HepG2 (cell line): ENCODE results near the gene SFXN2. TPM values are rescaled to one million over a fixed set of nuclear protein-coding genes. Genes with fewer than 3 reads are reported as not detected.
A peak's percentile ranks its signal among the peaks of the same experiment; 100 is the strongest.

ENCODE experiments used
- ATF7 ChIP-seq, 2 experiments: fragments of 450-650 bp in 1 of 2; sonication (generic) in 1 of 2; formaldehyde crosslinking in 1 of 2; IDR thresholded peaks; 2 replicates each; pipeline versions ENCODE4 v1.4.0 to v1.6.1; 2016 to 2020; ENCODE audit warnings: antibody characterized with exemption in 1 of 2, mild to moderate bottlenecking in 1 of 2, missing genetic modification reagents in 1 of 2
- CEBPG ChIP-seq: IDR thresholded peaks from 2 replicates; pipeline ENCODE4 v1.6.1; 2016
- ETV5 ChIP-seq: IDR thresholded peaks from 2 replicates; pipeline ENCODE4 v1.6.1; 2018; ENCODE audit warnings: missing biosample characterization, missing genetic modification reagents, inconsistent platforms, borderline replicate concordance
- FOXK1 ChIP-seq: sonication (generic); formaldehyde crosslinking; IDR thresholded peaks from 2 replicates; pipeline ENCODE4 v1.4.0; 2020; ENCODE audit warnings: low read depth, missing genetic modification reagents, borderline replicate concordance
- FOXP1 ChIP-seq, 2 experiments: fragments of 450-650 bp in 1 of 2; IDR thresholded peaks; 2 replicates each; pipeline ENCODE4 v1.6.1; 2017 to 2018; ENCODE audit warnings: antibody characterized with exemption in 1 of 2
- GABPB1 ChIP-seq: IDR thresholded peaks from 2 replicates; pipeline ENCODE4 v1.6.1; 2016; ENCODE audit warnings: mild to moderate bottlenecking, missing genetic modification reagents, moderate library complexity, missing compliant biosample characterization
- HIVEP1 ChIP-seq: sonication (generic); formaldehyde crosslinking; IDR thresholded peaks from 2 replicates; pipeline ENCODE4 v1.4.0; 2020; ENCODE audit warnings: mild to moderate bottlenecking, missing genetic modification reagents
- MEF2D ChIP-seq: sonication (generic); formaldehyde crosslinking; IDR thresholded peaks from 2 replicates; pipeline ENCODE4 v1.5.1; 2020; ENCODE audit warnings: mild to moderate bottlenecking, missing genetic modification reagents
- NCOR1 ChIP-seq: fragments of 200-600 bp; sonication (generic); IDR thresholded peaks from 2 replicates; pipeline ENCODE4 v1.7.0; 2017; ENCODE audit warnings: antibody characterized with exemption, low read length, borderline replicate concordance
- PITX1 ChIP-seq: sonication (generic); formaldehyde crosslinking; IDR thresholded peaks from 2 replicates; pipeline ENCODE4 v1.5.1; 2020; ENCODE audit warnings: mild to moderate bottlenecking, missing genetic modification reagents
- RXRB ChIP-seq: IDR thresholded peaks from 2 replicates; pipeline ENCODE4 v1.6.1; 2016; ENCODE audit warnings: borderline replicate concordance, missing genetic modification reagents, missing compliant biosample characterization
- SOX5 ChIP-seq: IDR thresholded peaks from 2 replicates; pipeline ENCODE4 v1.6.1; 2016; ENCODE audit warnings: borderline replicate concordance
- TBX2 ChIP-seq: sonication (generic); formaldehyde crosslinking; IDR thresholded peaks from 2 replicates; pipeline ENCODE4 v1.5.0; 2020; ENCODE audit warnings: missing genetic modification reagents, mild to moderate bottlenecking, borderline replicate concordance
- ZMYM3 ChIP-seq: sonication (generic); formaldehyde crosslinking; IDR thresholded peaks from 2 replicates; pipeline ENCODE4 v1.5.1; 2020; ENCODE audit warnings: mild to moderate bottlenecking, missing genetic modification reagents
- ZNF337 ChIP-seq: sonication (generic); formaldehyde crosslinking; IDR thresholded peaks from 2 replicates; pipeline ENCODE4 v1.5.1; 2020; ENCODE audit warnings: missing genetic modification reagents, low read depth, mild to moderate bottlenecking, borderline replicate concordance
- ZNF501 ChIP-seq: sonication (generic); formaldehyde crosslinking; IDR thresholded peaks from 2 replicates; pipeline ENCODE4 v1.5.1; 2020; ENCODE audit warnings: mild to moderate bottlenecking, moderate library complexity, missing genetic modification reagents
- ZNF567 ChIP-seq: sonication (generic); formaldehyde crosslinking; IDR thresholded peaks from 2 replicates; pipeline ENCODE4 v1.8.1; 2023; ENCODE audit warnings: mild to moderate bottlenecking, missing genetic modification reagents, borderline replicate concordance
- ZNF569 ChIP-seq: sonication (generic); formaldehyde crosslinking; IDR thresholded peaks from 2 replicates; pipeline ENCODE4 v1.5.0; 2020; ENCODE audit warnings: mild to moderate bottlenecking, missing genetic modification reagents, moderate library complexity, borderline replicate concordance
- ZNF614 ChIP-seq: IDR thresholded peaks from 2 replicates; pipeline ENCODE4 v1.6.1; 2018; ENCODE audit warnings: missing biosample characterization, missing genetic modification reagents, inconsistent platforms, borderline replicate concordance
- polyA plus RNA-seq, 8 experiments: library from polyadenylated mRNA; depleted of rRNA in 3 of 8; stranded (reverse) in 7 of 8; unstranded in 1 of 8; fragments of >200 nt; fragmentation: Illumina TruSeq in 4 of 8; extraction: Trizol in 4 of 8; gene quantifications; 2 replicates each; pipeline versions ENCODE4 v1.2.1 to v1.2.3, GENCODE V29; 2011 to 2016; ENCODE audit warnings: low read depth in 4 of 8, missing spikeins in 1 of 8, mixed read lengths in 1 of 8; ENCODE audit not compliant: insufficient read depth in 1 of 8
- total RNA-seq, 5 experiments: library from RNA; depleted of rRNA; stranded (reverse); fragments of >200 nt; fragmentation: Illumina TruSeq; extraction: Trizol; gene quantifications; 2 replicates each; pipeline ENCODE4 v1.2.3, GENCODE V29; 2016; ENCODE audit warnings: low read depth in 1 of 5
- TF ChIP-seq, protein P1 (sequence below): IDR thresholded peaks from 2 replicates; pipeline ENCODE4 v1.6.1; 2016; ENCODE audit warnings: control low read depth
- TF ChIP-seq, protein P2 (sequence below): sonication (generic); formaldehyde crosslinking; IDR thresholded peaks from 2 replicates; pipeline ENCODE4 v1.4.0; 2020; ENCODE audit warnings: missing genetic modification reagents
- TF ChIP-seq, protein P3 (sequence below): sonication (generic); formaldehyde crosslinking; IDR thresholded peaks from 2 replicates; pipeline ENCODE4 v1.8.1; 2023; ENCODE audit warnings: mild to moderate bottlenecking, missing genetic modification reagents
- TF ChIP-seq, protein P4 (sequence below): IDR thresholded peaks from 2 replicates; pipeline ENCODE4 v1.6.1; 2016; ENCODE audit warnings: missing compliant biosample characterization, missing genetic modification reagents, borderline replicate concordance

The SFXN2 gene
- total and polyA plus RNA-seq, 2 of the 13 experiments (the other 11 are each of a cell fraction or from before 2014, with no cell fraction given): 12.8 to 21.1 TPM

DNA sequence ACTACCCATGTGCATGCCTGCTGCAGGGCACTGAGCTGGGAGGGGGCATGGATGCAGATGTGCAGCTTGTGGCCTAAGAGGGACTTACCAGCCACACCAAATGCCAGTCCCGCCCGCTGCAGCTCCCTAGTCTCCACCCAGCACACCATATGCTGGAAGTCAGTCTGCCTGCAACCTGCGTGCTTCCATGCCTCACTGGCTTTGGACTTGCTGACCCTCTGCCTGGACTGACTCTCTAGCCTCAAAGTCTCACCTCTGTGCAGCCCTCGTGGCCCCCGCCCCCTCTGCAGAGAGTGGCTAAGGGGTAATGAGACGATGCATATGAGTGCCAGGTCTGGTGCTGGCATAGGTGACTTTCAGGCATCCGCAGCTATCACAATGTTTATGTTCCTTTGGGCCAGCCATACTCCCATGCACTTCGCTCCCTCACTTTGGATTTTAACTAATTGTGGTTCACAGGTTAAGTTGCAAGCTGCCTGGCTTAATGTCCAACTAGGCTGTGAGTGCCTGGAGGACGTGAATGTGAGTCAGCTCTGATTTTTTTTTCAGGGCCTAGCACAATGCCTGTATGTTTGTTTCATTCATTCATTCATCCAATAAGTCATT, 48.4 kb upstream of the SFXN2 start (continued):
- TF ChIP-seq ZMYM3 (peak; percentile 92), SOX5 (CRISPR knock-in tag) (0 out of 2 replicates have a peak, but pooled peaks have one; percentile 39), ATF7 (IDR thresholded peaks at IDR 0.05) (no peak), ATF7 (CRISPR knock-in tag; IDR thresholded peaks at IDR 0.05) (no peak), RXRB (CRISPR knock-in tag) (peak; percentile 33; the same call in 1 of the 2 replicates), ZNF501 (CRISPR knock-in tag) (0 out of 2 replicates have a peak, but pooled peaks have one; percentile 27), GABPB1 (0 out of 2 replicates have a peak, but pooled peaks have one; percentile 23), TBX2 (CRISPR knock-in tag) (peak; percentile 76; the same call in 1 of the 2 replicates), MEF2D (CRISPR knock-in tag) (0 out of 2 replicates have a peak, but pooled peaks have one; percentile 59), ETV5 (CRISPR knock-in tag) (peak; percentile 11; the same call in 1 of the 2 replicates), ZNF567 (CRISPR knock-in tag) (0 out of 2 replicates have a peak, but pooled peaks have one; percentile 69), PITX1 (CRISPR knock-in tag) (peak; percentile 66), FOXP1 (IDR thresholded peaks at IDR 0.05) (no peak), FOXP1 (CRISPR knock-in tag; IDR thresholded peaks at IDR 0.05) (peak; percentile 28; the same call in 1 of the 2 replicates), ZNF569 (CRISPR knock-in tag) (no peak), ZNF337 (CRISPR knock-in tag) (0 out of 2 replicates have a peak, but pooled peaks have one; percentile 37), ZNF614 (CRISPR knock-in tag) (peak; percentile 31; the same call in 1 of the 2 replicates), CEBPG (CRISPR knock-in tag) (0 out of 2 replicates have a peak, but pooled peaks have one; percentile 12), NCOR1 (peak; percentile 50; the same call in 1 of the 2 replicates), FOXK1 (CRISPR knock-in tag) (0 out of 2 replicates have a peak, but pooled peaks have one; percentile 15), HIVEP1 (CRISPR knock-in tag) (no peak)
- TF ChIP-seq, protein P1, sequence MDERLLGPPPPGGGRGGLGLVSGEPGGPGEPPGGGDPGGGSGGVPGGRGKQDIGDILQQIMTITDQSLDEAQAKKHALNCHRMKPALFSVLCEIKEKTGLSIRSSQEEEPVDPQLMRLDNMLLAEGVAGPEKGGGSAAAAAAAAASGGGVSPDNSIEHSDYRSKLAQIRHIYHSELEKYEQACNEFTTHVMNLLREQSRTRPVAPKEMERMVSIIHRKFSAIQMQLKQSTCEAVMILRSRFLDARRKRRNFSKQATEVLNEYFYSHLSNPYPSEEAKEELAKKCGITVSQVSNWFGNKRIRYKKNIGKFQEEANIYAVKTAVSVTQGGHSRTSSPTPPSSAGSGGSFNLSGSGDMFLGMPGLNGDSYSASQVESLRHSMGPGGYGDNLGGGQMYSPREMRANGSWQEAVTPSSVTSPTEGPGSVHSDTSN (CRISPR knock-in tag): no peak
- TF ChIP-seq, protein P2, sequence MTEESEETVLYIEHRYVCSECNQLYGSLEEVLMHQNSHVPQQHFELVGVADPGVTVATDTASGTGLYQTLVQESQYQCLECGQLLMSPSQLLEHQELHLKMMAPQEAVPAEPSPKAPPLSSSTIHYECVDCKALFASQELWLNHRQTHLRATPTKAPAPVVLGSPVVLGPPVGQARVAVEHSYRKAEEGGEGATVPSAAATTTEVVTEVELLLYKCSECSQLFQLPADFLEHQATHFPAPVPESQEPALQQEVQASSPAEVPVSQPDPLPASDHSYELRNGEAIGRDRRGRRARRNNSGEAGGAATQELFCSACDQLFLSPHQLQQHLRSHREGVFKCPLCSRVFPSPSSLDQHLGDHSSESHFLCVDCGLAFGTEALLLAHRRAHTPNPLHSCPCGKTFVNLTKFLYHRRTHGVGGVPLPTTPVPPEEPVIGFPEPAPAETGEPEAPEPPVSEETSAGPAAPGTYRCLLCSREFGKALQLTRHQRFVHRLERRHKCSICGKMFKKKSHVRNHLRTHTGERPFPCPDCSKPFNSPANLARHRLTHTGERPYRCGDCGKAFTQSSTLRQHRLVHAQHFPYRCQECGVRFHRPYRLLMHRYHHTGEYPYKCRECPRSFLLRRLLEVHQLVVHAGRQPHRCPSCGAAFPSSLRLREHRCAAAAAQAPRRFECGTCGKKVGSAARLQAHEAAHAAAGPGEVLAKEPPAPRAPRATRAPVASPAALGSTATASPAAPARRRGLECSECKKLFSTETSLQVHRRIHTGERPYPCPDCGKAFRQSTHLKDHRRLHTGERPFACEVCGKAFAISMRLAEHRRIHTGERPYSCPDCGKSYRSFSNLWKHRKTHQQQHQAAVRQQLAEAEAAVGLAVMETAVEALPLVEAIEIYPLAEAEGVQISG: peak; percentile 83
- TF ChIP-seq, protein P3, sequence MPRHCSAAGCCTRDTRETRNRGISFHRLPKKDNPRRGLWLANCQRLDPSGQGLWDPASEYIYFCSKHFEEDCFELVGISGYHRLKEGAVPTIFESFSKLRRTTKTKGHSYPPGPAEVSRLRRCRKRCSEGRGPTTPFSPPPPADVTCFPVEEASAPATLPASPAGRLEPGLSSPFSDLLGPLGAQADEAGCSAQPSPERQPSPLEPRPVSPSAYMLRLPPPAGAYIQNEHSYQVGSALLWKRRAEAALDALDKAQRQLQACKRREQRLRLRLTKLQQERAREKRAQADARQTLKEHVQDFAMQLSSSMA (CRISPR knock-in tag): no peak
- TF ChIP-seq, protein P4, sequence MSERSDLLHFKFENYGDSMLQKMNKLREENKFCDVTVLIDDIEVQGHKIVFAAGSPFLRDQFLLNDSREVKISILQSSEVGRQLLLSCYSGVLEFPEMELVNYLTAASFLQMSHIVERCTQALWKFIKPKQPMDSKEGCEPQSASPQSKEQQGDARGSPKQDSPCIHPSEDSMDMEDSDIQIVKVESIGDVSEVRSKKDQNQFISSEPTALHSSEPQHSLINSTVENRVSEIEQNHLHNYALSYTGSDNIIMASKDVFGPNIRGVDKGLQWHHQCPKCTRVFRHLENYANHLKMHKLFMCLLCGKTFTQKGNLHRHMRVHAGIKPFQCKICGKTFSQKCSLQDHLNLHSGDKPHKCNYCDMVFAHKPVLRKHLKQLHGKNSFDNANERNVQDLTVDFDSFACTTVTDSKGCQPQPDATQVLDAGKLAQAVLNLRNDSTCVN (CRISPR knock-in tag): 0 out of 2 replicates have a peak, but pooled peaks have one; percentile 28
